ENCODE data around the gene SH3GL1. TPM values are rescaled to one million over a fixed set of nuclear protein-coding genes. Genes with fewer than 3 reads are reported as not detected.

SH3GL1 gene
- polyA plus RNA-seq, 1 donor (not counting 4 experiments of a cell fraction or from before 2014, with no cell fraction given): 47.4 TPM

DNA sequence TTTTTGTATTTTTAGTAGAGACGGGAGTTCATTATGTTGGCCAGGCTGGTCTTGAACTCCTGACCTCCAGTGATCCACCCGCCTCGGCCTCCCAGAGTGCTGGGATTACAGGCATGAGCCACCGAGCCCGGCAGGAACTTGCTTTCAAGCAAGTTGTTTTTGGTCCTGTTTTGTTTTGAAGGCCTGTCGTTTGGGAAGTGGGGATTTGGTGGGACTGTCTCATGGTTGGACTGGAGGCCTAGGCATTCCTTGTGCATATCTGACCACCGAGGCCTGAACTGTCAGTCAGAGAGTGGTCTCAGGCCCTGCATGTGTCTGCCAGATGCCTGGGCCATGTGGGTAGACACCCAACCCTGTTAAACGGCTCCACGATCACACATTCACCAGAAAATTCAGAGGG lies 30.9 kb upstream of the SH3GL1 start:
- no peak overlapping the region for H3K4me2 ChIP-seq (ENCODE audit: control insufficient read depth, extremely low read depth, insufficient read depth, low read depth, low read length)
- no peak overlapping the region for H2AFZ ChIP-seq (ENCODE audit: control insufficient read depth, low read length)
- no peaks in the 10 kb centered on the region for H4K20me1 ChIP-seq (ENCODE audit: control insufficient read depth, extremely low read depth, insufficient read depth, low read length)
- no peaks in the 10 kb centered on the region for H3K4me1 ChIP-seq (ENCODE audit: control insufficient read depth, extremely low read depth, insufficient read depth, low read length)
- peaks cover 21 to 31% of the 10 kb centered on the region in 2 experiments for H3K36me3 ChIP-seq (ENCODE audit: control insufficient read depth in 2 of 2, extremely low read depth in 1 of 2, insufficient read depth in 2 of 2, low read length in 2 of 2)
- H3K27ac ChIP-seq (ENCODE audit: control insufficient read depth, insufficient read depth, low read length): no peak overlapping the region
- H3K4me3 ChIP-seq (ENCODE audit: control insufficient read depth in 2 of 3, extremely low read depth in 1 of 3, insufficient read depth in 2 of 3, low read depth in 1 of 3, low read length in 3 of 3): no peak overlapping the region
- FAIRE-seq (no peak), DNase-seq (ENCODE audit: low read depth, low spot score) (no peak)
- H3K9ac ChIP-seq (ENCODE audit: control insufficient read depth, extremely low read depth, insufficient read depth, low read length): no peak overlapping the region
- TF ChIP-seq, protein P1, sequence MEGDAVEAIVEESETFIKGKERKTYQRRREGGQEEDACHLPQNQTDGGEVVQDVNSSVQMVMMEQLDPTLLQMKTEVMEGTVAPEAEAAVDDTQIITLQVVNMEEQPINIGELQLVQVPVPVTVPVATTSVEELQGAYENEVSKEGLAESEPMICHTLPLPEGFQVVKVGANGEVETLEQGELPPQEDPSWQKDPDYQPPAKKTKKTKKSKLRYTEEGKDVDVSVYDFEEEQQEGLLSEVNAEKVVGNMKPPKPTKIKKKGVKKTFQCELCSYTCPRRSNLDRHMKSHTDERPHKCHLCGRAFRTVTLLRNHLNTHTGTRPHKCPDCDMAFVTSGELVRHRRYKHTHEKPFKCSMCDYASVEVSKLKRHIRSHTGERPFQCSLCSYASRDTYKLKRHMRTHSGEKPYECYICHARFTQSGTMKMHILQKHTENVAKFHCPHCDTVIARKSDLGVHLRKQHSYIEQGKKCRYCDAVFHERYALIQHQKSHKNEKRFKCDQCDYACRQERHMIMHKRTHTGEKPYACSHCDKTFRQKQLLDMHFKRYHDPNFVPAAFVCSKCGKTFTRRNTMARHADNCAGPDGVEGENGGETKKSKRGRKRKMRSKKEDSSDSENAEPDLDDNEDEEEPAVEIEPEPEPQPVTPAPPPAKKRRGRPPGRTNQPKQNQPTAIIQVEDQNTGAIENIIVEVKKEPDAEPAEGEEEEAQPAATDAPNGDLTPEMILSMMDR (optimal IDR thresholded peaks at IDR 0.05 in 1 of 3, IDR thresholded peaks at IDR 0.05 in 1 of 3, conservative IDR thresholded peaks at IDR 0.05 in 1 of 3; ENCODE audit: extremely low read depth in 1 of 3, insufficient read depth in 2 of 3, low read length in 3 of 3): no peak
- TF ChIP-seq EZH2 (IDR thresholded peaks at IDR 0.05; ENCODE audit: low read length): no peak
- H3K9me3 ChIP-seq (ENCODE audit: control insufficient read depth, low read depth, low read length): no peaks in the 10 kb centered on the region
- dilution Hi-C loops (cut with MboI; ENCODE audit: extremely low pct_ligation_motif_present, low sequenced_read_pairs): no loop called here
- no peaks in the 10 kb centered on the region for H3K9me1 ChIP-seq (ENCODE audit: control insufficient read depth, extremely low read depth, insufficient read depth, low read length)
- no peaks in the 10 kb centered on the region for H3K27me3 ChIP-seq (ENCODE audit: control insufficient read depth, extremely low read depth, insufficient read depth, low read length)
- H3K79me2 ChIP-seq (ENCODE audit: control insufficient read depth, insufficient read depth, low read length): no peaks in the 10 kb centered on the region

DNA sequence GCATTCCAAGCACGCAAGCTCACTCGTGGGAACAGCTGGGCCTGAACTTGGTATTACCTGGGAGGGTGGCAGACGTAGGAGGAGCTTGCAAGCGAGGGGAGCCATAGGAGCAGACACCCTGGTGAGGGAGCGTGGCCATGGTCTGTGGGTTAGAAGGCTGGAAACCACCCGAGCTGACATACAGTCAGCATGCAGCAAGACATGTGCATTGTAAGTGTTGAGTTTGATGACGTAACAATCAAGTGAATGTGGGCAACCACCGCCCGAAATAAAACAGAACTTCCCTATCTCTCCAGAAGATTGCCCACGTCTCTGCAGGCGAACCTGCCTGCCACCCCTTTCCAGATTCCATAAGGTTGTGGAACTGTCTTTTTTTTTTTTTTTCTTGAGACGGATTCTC lies 30.4 kb upstream of the SH3GL1 start:
- H3K27ac ChIP-seq (ENCODE audit: control insufficient read depth, insufficient read depth, low read length): no peak overlapping the region
- no peak overlapping the region for H3K4me3 ChIP-seq (ENCODE audit: control insufficient read depth in 2 of 3, extremely low read depth in 1 of 3, insufficient read depth in 2 of 3, low read depth in 1 of 3, low read length in 3 of 3)
- H3K9me3 ChIP-seq (ENCODE audit: control insufficient read depth, low read depth, low read length): no peaks in the 10 kb centered on the region
- FAIRE-seq (no peak), DNase-seq (ENCODE audit: low read depth, low spot score) (no peak)
- dilution Hi-C loops (cut with MboI; ENCODE audit: extremely low pct_ligation_motif_present, low sequenced_read_pairs): no loop called here
- H3K27me3 ChIP-seq (ENCODE audit: control insufficient read depth, extremely low read depth, insufficient read depth, low read length): no peaks in the 10 kb centered on the region
- H3K9me1 ChIP-seq (ENCODE audit: control insufficient read depth, extremely low read depth, insufficient read depth, low read length): no peaks in the 10 kb centered on the region
- H3K79me2 ChIP-seq (ENCODE audit: control insufficient read depth, insufficient read depth, low read length): no peaks in the 10 kb centered on the region
- peaks cover 21 to 31% of the 10 kb centered on the region in 2 experiments for H3K36me3 ChIP-seq (ENCODE audit: control insufficient read depth in 2 of 2, extremely low read depth in 1 of 2, insufficient read depth in 2 of 2, low read length in 2 of 2)
- H3K9ac ChIP-seq (ENCODE audit: control insufficient read depth, extremely low read depth, insufficient read depth, low read length): no peak overlapping the region
- no peaks in the 10 kb centered on the region for H4K20me1 ChIP-seq (ENCODE audit: control insufficient read depth, extremely low read depth, insufficient read depth, low read length)
- no peak for TF ChIP-seq EZH2 (IDR thresholded peaks at IDR 0.05; ENCODE audit: low read length)
- TF ChIP-seq, protein P1 (optimal IDR thresholded peaks at IDR 0.05 in 1 of 3, IDR thresholded peaks at IDR 0.05 in 1 of 3, conservative IDR thresholded peaks at IDR 0.05 in 1 of 3; ENCODE audit: extremely low read depth in 1 of 3, insufficient read depth in 2 of 3, low read length in 3 of 3): no peak
- H3K4me2 ChIP-seq (ENCODE audit: control insufficient read depth, extremely low read depth, insufficient read depth, low read depth, low read length): no peak overlapping the region
- no peak overlapping the region for H2AFZ ChIP-seq (ENCODE audit: control insufficient read depth, low read length)
- no peaks in the 10 kb centered on the region for H3K4me1 ChIP-seq (ENCODE audit: control insufficient read depth, extremely low read depth, insufficient read depth, low read length)

All from keratinocyte (primary cell).